ENCODE results near the gene CMIP.
"Not testable (repeated sequence)": the region's sequence is repeated elsewhere in the genome, so short reads cannot be mapped to it uniquely, and the experiment has no call there.

The CMIP gene

DNA sequence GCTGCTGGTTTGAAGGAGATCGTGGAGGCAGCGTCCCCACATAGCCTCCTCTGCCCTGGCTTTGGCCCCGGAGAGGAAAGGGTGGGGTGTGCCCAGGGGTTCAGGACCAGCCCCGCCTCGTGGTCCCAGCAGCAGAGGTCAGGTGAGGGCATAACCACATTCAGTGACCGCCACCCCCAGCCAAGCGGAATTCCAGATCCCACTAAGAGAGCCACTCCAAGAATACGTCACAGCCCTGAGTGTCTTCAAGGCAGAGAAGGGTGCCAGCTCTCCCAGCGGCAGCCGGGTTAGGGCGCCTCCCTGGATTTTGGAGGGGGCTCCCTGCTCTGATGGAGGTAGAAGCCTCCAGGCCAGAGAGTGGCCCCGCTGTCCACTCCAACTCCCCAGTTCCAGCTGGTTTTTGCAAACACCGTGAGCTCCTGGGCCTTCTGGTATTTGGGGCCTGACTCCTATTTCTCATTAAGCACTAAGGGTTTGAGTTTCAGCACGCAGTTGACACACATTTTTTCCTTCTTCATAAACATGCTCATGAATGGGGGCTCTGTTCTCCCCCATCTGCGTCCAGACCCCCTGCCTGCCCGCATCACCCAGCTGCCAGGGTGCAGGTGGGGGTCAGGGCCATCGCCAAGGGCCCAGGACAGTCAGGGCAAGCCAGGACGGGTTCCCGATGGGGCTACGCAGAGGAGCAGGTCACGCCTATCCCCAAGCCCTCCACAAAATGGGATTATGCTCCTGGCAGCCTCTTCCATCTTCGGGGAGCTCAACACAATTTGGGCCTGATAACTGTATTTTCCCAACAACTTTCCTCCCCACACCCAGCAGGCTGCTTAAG, 236.1 kb downstream of the CMIP start:
- no peaks in the 10 kb centered on the region for H3K27me3 ChIP-seq (ENCODE audit: low read depth, low read length)
- no peak overlapping the region for H3K4me3 ChIP-seq (ENCODE audit: low read depth in 1 of 2, low read length in 2 of 2)
- peaks cover 0 to 29% of the 10 kb centered on the region in 2 donors for H3K4me1 ChIP-seq (ENCODE audit: control insufficient read depth in 1 of 2, insufficient read depth in 2 of 2, low read length in 2 of 2)
- no peaks in the 10 kb centered on the region for H3K9me3 ChIP-seq (ENCODE audit: control insufficient read depth in 1 of 2, low read length in 2 of 2)
- no peak overlapping the region for H3K27ac ChIP-seq (ENCODE audit: low read length)
- H3K36me3 ChIP-seq (ENCODE audit: control insufficient read depth in 1 of 2, insufficient read depth in 2 of 2, low read length in 2 of 2): peaks cover 25 to 38% of the 10 kb centered on the region in 2 donors

DNA sequence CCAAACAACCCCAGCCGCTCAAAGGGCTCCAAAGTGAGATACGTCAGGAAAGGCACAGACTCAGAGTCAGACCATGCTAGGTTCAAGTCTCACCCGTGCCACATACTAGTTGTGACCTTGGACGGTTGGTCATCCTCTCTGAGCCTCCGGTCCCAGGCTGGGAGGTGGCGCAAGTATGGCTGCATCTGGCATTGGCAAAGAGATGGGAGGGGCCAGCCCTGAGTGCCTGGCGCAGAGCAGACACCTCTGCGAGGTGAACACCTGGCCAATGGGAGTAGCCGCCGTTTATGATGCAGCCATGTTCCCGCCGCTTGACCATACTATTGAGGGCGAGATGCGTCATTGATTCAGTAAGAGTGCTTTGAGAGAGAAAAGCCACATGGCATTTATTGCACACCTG, 236.7 kb downstream of the CMIP start:
- Histone ChIP-seq H3K9me3 (ENCODE audit: control insufficient read depth in 1 of 2, low read length in 2 of 2) (no peaks in the 10 kb centered on the region), H3K4me3 (ENCODE audit: low read depth in 1 of 2, low read length in 2 of 2) (no peak overlapping the region), H3K36me3 (ENCODE audit: control insufficient read depth in 1 of 2, insufficient read depth in 2 of 2, low read length in 2 of 2) (peaks cover 22 to 45% of the 10 kb centered on the region in 2 donors), H3K27me3 (ENCODE audit: low read depth, low read length) (no peaks in the 10 kb centered on the region), H3K4me1 (ENCODE audit: control insufficient read depth in 1 of 2, insufficient read depth in 2 of 2, low read length in 2 of 2) (peaks cover 0 to 29% of the 10 kb centered on the region in 2 donors), H3K27ac (ENCODE audit: low read length) (no peak overlapping the region)

DNA sequence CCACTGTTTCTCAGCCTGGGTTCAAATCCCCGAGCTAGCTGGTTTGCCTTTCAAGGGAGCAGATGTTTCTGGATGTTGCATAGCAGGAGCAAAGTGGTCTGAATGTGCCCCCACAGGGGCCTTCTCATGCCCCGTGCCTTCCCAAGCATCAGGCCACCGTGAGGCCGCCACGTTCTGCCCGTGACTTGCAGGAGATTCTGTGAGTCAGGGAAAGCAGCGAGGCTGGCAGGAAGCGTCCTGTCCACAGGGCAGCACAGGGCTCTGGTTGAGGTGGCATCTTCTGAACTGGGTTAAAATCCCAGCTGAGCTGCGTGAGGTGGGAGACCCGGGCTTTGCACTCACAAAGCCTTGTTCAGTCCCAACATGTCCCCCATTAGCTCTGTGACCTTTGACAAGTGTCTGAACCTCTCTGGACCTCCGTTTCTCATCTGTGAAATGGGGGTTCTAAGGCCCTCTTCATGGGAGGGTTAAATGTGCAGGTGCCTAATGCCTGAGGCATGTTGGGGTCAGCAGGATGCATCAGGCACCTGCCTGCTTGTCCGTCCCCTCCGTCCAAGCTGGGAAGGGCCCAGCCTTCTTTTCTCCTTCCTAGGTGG, 239.7 kb downstream of the CMIP start:
- H3K36me3 ChIP-seq (ENCODE audit: control insufficient read depth in 1 of 2, insufficient read depth in 2 of 2, low read length in 2 of 2): peaks cover 21 to 31% of the 10 kb centered on the region in 2 donors
- H3K27ac ChIP-seq (ENCODE audit: low read length): no peak overlapping the region

DNA sequence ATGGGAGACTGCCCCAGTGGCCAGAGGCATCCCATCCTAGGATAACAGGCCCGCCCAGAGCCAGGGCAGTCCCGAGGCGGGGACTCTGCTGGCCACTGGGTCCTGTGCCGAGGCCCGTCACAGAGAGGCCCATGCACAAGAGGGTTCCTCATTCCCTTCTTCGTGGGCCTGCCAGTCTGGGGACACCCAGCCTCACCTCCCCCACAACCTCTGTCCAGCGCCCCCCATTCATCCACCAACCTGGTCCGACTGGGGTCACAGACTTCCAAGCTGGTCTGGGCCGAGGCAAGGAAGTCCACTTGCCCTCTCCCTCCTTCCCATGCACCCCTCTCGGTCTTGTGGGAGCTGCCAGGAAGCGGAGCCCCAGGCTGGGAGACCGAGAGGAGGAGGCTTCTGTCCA, 240.3 kb downstream of the CMIP start:
- no peak overlapping the region for H3K27ac ChIP-seq (ENCODE audit: low read length)
- no peak overlapping the region for H3K4me3 ChIP-seq (ENCODE audit: low read depth in 1 of 2, low read length in 2 of 2)
- H3K27me3 ChIP-seq (ENCODE audit: low read depth, low read length): no peaks in the 10 kb centered on the region
- H3K9me3 ChIP-seq (ENCODE audit: control insufficient read depth in 1 of 2, low read length in 2 of 2): no peaks in the 10 kb centered on the region
- peaks cover 0 to 4% of the 10 kb centered on the region in 2 donors for H3K4me1 ChIP-seq (ENCODE audit: control insufficient read depth in 1 of 2, insufficient read depth in 2 of 2, low read length in 2 of 2)
- H3K36me3 ChIP-seq (ENCODE audit: control insufficient read depth in 1 of 2, insufficient read depth in 2 of 2, low read length in 2 of 2): peaks cover 15 to 27% of the 10 kb centered on the region in 2 donors

More for the DNA sequence above, 239.7 kb downstream of the CMIP start:
- peaks cover 0 to 10% of the 10 kb centered on the region in 2 donors for H3K4me1 ChIP-seq (ENCODE audit: control insufficient read depth in 1 of 2, insufficient read depth in 2 of 2, low read length in 2 of 2)
- H3K27me3 ChIP-seq (ENCODE audit: low read depth, low read length): no peaks in the 10 kb centered on the region
- no peak overlapping the region for H3K4me3 ChIP-seq (ENCODE audit: low read depth in 1 of 2, low read length in 2 of 2)
- no peaks in the 10 kb centered on the region for H3K9me3 ChIP-seq (ENCODE audit: control insufficient read depth in 1 of 2, low read length in 2 of 2)

DNA sequence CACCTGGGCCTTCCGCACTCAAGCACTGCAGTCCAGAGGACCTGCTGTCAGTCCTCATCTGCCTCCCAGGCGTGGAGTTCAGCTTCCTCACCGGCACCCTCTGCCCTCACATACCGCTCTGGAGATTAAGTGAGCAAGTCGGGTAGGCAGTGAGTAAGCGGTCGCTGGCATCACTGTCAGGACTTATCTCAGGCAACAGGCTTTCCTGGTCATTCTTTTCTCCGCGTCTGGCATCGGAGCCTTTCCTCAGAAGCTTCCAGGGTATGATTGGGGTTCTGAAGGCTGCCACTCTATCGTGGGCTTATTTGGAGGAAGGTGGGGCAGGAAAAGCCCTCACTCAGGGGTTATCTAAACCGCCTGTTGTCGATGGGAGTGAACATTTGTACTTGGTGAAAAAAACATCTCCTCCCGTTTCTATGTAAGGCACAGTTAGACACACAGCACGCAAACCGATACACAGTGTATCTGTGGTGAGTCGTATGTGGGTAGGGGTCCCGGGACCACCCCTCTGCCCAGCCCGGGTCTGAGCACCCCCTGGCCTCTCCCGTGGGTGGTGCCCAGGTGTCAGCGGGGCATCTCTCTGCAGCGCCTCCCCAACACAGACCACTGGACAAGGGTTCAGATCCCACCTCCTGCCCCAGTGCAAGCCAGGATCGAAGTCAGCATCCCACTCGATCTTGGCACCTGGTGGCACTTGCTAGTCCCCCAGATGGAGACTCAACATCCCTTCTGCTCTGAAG, 242.0 kb downstream of the CMIP start:
- H3K27ac ChIP-seq (ENCODE audit: low read length): no peak overlapping the region
- no peak overlapping the region for H3K4me3 ChIP-seq (ENCODE audit: low read depth in 1 of 2, low read length in 2 of 2)
- no peaks in the 10 kb centered on the region for H3K4me1 ChIP-seq (ENCODE audit: control insufficient read depth in 1 of 2, insufficient read depth in 2 of 2, low read length in 2 of 2)
- H3K9me3 ChIP-seq (ENCODE audit: control insufficient read depth in 1 of 2, low read length in 2 of 2): no peaks in the 10 kb centered on the region
- H3K27me3 ChIP-seq (ENCODE audit: low read depth, low read length): no peaks in the 10 kb centered on the region
- H3K36me3 ChIP-seq (ENCODE audit: control insufficient read depth in 1 of 2, insufficient read depth in 2 of 2, low read length in 2 of 2): peaks cover 11 to 17% of the 10 kb centered on the region in 2 donors

DNA sequence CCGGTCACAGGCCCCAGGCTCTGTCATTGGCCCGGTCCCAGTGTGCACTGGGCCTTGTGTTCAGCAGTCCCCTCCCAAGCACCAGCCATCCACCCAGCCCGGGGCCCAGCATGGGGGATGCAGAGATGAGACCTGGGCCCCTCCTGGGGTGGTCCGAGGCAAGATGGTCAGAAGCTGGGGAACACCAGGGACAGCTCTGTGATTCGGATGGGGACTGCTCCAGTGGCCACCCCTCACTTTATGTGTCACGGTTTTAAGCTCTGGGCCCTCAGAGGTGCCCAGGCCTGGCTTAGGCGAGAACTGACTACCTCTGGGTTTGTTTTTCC, 242.5 kb downstream of the CMIP start:
- H3K4me3 ChIP-seq (ENCODE audit: low read depth in 1 of 2, low read length in 2 of 2): no peak overlapping the region
- H3K4me1 ChIP-seq (ENCODE audit: control insufficient read depth in 1 of 2, insufficient read depth in 2 of 2, low read length in 2 of 2): no peaks in the 10 kb centered on the region
- H3K27me3 ChIP-seq (ENCODE audit: low read depth, low read length): no peaks in the 10 kb centered on the region
- no peaks in the 10 kb centered on the region for H3K9me3 ChIP-seq (ENCODE audit: control insufficient read depth in 1 of 2, low read length in 2 of 2)
- peaks cover 12 to 21% of the 10 kb centered on the region in 2 donors for H3K36me3 ChIP-seq (ENCODE audit: control insufficient read depth in 1 of 2, insufficient read depth in 2 of 2, low read length in 2 of 2)
- no peak overlapping the region for H3K27ac ChIP-seq (ENCODE audit: low read length)

DNA sequence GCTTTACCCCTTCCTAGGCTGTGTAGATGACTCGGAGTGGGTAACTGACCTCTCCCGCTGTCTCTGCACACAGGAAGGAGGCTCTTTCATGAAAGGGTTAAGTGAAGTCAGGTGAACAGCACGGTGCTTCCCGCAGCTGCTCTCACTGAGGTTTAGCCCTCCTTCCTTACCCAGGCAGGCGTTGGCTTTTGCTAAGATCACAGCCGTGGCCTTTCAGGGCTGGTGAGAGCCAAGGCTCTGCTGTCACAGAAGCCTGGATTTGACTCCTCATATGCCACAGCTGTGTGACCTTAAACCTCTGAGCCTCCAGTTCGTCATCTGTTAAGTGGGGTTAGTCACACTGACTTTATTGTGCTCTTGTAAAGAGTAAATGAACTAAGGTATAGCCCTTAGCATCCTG, 243.6 kb downstream of the CMIP start:
- H3K27ac ChIP-seq (ENCODE audit: low read length): no peak overlapping the region
- no peak overlapping the region for H3K4me3 ChIP-seq (ENCODE audit: low read depth in 1 of 2, low read length in 2 of 2)
- no peaks in the 10 kb centered on the region for H3K27me3 ChIP-seq (ENCODE audit: low read depth, low read length)
- no peaks in the 10 kb centered on the region for H3K9me3 ChIP-seq (ENCODE audit: control insufficient read depth in 1 of 2, low read length in 2 of 2)
- peaks cover 2 to 7% of the 10 kb centered on the region in 2 donors for H3K4me1 ChIP-seq (ENCODE audit: control insufficient read depth in 1 of 2, insufficient read depth in 2 of 2, low read length in 2 of 2)
- peaks cover 17 to 29% of the 10 kb centered on the region in 2 donors for H3K36me3 ChIP-seq (ENCODE audit: control insufficient read depth in 1 of 2, insufficient read depth in 2 of 2, low read length in 2 of 2)

DNA sequence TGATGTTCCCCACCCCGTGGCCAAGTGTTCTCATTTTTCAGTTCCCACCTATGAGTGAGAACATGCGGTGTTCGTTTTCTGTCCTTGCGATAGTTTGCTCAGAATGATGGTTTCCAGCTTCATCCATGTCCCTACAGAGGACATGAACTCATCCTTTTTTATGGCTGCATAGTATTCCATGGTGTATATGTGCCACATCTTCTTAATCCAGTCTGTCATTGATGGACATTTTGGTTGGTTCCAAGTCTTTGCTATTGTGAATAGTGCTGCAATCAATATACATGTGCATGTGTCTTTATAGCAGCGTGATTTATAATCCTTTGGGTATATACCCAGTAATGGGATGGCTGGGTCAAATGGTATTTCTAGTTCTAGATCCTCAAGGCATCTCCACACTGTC, 244.2 kb downstream of the CMIP start:
- not testable (repeated sequence) for H3K4me3 ChIP-seq (ENCODE audit: low read depth in 1 of 2, low read length in 2 of 2); H3K27ac ChIP-seq (ENCODE audit: low read length); H3K27me3 ChIP-seq (ENCODE audit: low read depth, low read length); H3K4me1 ChIP-seq (ENCODE audit: control insufficient read depth in 1 of 2, insufficient read depth in 2 of 2, low read length in 2 of 2); H3K9me3 ChIP-seq (ENCODE audit: control insufficient read depth in 1 of 2, low read length in 2 of 2)
- H3K36me3 ChIP-seq (ENCODE audit: control insufficient read depth in 1 of 2, insufficient read depth in 2 of 2, low read length in 2 of 2): peaks cover 21 to 35% of the 10 kb centered on the region in 2 donors

DNA sequence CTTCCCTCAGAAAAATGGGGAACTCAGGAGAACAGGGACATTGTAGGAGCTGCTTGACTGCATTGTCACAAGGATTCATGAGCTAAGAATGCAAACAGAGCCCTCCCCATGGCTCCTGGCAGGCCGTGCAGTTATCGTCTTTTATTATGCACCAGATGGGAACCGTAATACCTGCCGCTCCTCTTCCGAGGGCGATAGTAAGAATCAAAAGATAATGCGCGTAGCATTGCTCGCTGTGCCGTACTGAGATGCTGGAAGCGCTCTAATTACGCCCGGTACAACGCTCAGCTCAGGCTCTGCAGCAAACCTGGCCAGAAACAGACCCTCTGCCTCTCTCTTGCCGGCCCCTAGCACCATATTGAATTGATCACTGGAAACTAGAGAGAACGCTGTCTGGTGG, 247.4 kb downstream of the CMIP start:
- peaks cover 19 to 50% of the 10 kb centered on the region in 2 donors for H3K36me3 ChIP-seq (ENCODE audit: control insufficient read depth in 1 of 2, insufficient read depth in 2 of 2, low read length in 2 of 2)

DNA sequence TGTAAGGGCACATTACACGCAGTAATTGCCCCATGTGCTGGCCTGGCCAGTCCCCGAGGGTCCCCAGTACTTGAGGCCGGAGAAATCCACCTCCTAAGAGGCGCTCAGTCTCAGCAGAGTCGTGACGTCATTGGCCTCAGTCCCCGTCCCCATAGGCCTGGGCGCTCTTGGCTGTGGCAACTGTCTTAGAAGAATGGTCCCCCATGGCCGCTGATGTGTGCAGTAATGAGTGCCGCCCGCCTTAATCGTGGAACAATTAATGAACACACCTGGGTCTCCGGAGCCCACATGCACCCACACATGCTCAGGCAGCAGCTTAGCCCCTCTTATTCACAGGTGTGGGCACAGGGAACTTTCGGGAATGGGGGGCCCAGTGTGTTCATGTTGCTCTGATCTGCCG, 248.0 kb downstream of the CMIP start:
- Histone ChIP-seq H3K4me3 (ENCODE audit: low read depth in 1 of 2, low read length in 2 of 2) (no peak overlapping the region), H3K9me3 (ENCODE audit: control insufficient read depth in 1 of 2, low read length in 2 of 2) (no peaks in the 10 kb centered on the region), H3K27me3 (ENCODE audit: low read depth, low read length) (no peaks in the 10 kb centered on the region), H3K4me1 (ENCODE audit: control insufficient read depth in 1 of 2, insufficient read depth in 2 of 2, low read length in 2 of 2) (peaks cover 21 to 41% of the 10 kb centered on the region in 2 donors), H3K36me3 (ENCODE audit: control insufficient read depth in 1 of 2, insufficient read depth in 2 of 2, low read length in 2 of 2) (peaks cover 19 to 46% of the 10 kb centered on the region in 2 donors), H3K27ac (ENCODE audit: low read length) (peak overlapping the region; percentile 50)

More for the DNA sequence above, 247.4 kb downstream of the CMIP start:
- H3K27ac ChIP-seq (ENCODE audit: low read length): peak overlapping the region; percentile 50
- H3K4me1 ChIP-seq (ENCODE audit: control insufficient read depth in 1 of 2, insufficient read depth in 2 of 2, low read length in 2 of 2): peaks cover 21 to 39% of the 10 kb centered on the region in 2 donors
- no peaks in the 10 kb centered on the region for H3K27me3 ChIP-seq (ENCODE audit: low read depth, low read length)
- H3K4me3 ChIP-seq (ENCODE audit: low read depth in 1 of 2, low read length in 2 of 2): no peak overlapping the region
- no peaks in the 10 kb centered on the region for H3K9me3 ChIP-seq (ENCODE audit: control insufficient read depth in 1 of 2, low read length in 2 of 2)

DNA sequence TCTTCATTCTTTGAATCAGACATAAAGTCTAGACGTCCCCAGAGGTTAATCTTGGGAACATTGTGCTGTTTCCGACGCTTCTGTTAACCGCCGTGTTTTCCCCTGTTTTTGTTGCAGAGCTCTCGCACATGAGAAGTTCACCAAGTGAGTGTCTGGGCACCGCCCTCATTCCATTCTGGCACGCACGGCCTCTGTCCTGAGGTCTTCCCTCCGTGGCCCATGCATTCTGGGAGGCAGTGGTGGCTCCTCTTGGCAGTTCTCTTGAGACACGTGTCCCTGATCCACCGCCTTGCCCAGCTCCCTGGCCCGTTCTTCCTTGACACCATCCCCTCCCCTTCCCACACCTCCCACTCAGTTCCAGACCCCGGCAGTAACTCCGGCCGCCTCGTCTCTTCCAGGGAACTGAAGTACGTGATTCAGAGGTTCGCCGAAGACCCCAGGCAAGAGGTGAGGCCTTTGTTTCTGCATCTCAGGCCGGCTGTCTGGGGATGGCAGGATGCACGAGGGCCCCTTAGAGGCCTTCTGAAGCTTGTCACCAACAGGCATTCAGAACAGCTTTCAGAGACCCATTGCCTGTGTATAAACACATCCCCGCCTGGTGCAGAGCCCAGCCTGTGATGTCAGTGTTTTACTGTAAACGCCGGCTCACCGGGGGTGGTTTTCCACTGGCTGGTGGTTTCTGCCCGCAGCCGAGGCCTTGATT, 248.6 kb downstream of the CMIP start:
- Histone ChIP-seq H3K4me3 (ENCODE audit: low read depth in 1 of 2, low read length in 2 of 2) (peak overlapping the region in 1 of 2 donors; percentile 26), H3K9me3 (ENCODE audit: control insufficient read depth in 1 of 2, low read length in 2 of 2) (no peaks in the 10 kb centered on the region), H3K4me1 (ENCODE audit: control insufficient read depth in 1 of 2, insufficient read depth in 2 of 2, low read length in 2 of 2) (peaks cover 21 to 41% of the 10 kb centered on the region in 2 donors), H3K36me3 (ENCODE audit: control insufficient read depth in 1 of 2, insufficient read depth in 2 of 2, low read length in 2 of 2) (peaks cover 19 to 47% of the 10 kb centered on the region in 2 donors), H3K27me3 (ENCODE audit: low read depth, low read length) (no peaks in the 10 kb centered on the region), H3K27ac (ENCODE audit: low read length) (peak overlapping the region; percentile 50)

All from muscle layer of duodenum (tissue), 2 donors.